PC-9 (cell line): ENCODE results near the gene KRTAP8-1. TPM values are rescaled to one million over a fixed set of nuclear protein-coding genes. Genes with fewer than 3 reads are reported as not detected.
A peak's percentile ranks its signal among the peaks of the same experiment; 100 is the strongest.

Experiments used
- BruUV-seq: library from RNA; stranded (reverse); fragments of 400-500 nt; replicated peaks from 2 replicates; lab custom pipeline; 2021; lab: Mats Ljungman, UMichigan
- CTCF ChIA-PET: fragments of 300-600 bp; sonication (Branson Sonifier 250); formaldehyde crosslinking; loops from one replicate; lab custom pipeline; 2022; ENCODE audit warnings: antibody characterized with exemption; lab: Charles Lee
- POLR2A ChIA-PET: fragments of 300-600 bp; sonication (Branson Sonifier 250); formaldehyde crosslinking; loops from one replicate; lab custom pipeline; 2022; ENCODE audit warnings: antibody characterized with exemption; ENCODE audit not compliant: unreplicated experiment; lab: Charles Lee
- DNase-seq, 2 experiments: peaks; one replicate each; pipeline versions ENCODE4 v3.0.0 to v3.0.0-alpha.2; 2015 to 2022; ENCODE audit warnings: mixed read lengths in 1 of 2
- H2AFZ ChIP-seq: fragments of 200-600 bp; sonication (generic); 2 replicates; pipeline ENCODE4 v1.8.1; 2017; ENCODE audit warnings: antibody characterized with exemption
- H3F3A ChIP-seq: fragments of 200-600 bp; sonication (generic); 2 replicates; pipeline ENCODE4 v1.8.1; 2017; ENCODE audit warnings: antibody characterized with exemption, mild to moderate bottlenecking, low read depth; ENCODE audit not compliant: insufficient read depth
- H3K27ac ChIP-seq: fragments of 200-600 bp; sonication (generic); 2 replicates; pipeline ENCODE4 v1.6.1; 2016; ENCODE audit warnings: mixed run types
- H3K27me3 ChIP-seq: fragments of 200-600 bp; sonication (generic); 2 replicates; pipeline ENCODE4 v1.6.1; 2016; ENCODE audit warnings: low read depth, mixed run types; ENCODE audit not compliant: insufficient read depth
- H3K36me3 ChIP-seq: fragments of 200-600 bp; sonication (generic); 2 replicates; pipeline ENCODE4 v1.6.1; 2016; ENCODE audit warnings: low read depth, mixed run types
- H3K4me1 ChIP-seq: fragments of 200-600 bp; sonication (generic); replicated peaks from 2 replicates; pipeline ENCODE4 v1.6.1; 2016; ENCODE audit warnings: mixed run types; ENCODE audit not compliant: insufficient read depth
- H3K4me2 ChIP-seq: fragments of 200-600 bp; sonication (generic); 2 replicates; pipeline ENCODE4 v1.6.1; 2017; ENCODE audit warnings: mixed run types
- H3K4me3 ChIP-seq: fragments of 200-600 bp; sonication (generic); 2 replicates; pipeline ENCODE4 v1.6.1; 2016; ENCODE audit warnings: mixed run types
- H3K79me2 ChIP-seq: fragments of 200-600 bp; sonication (generic); 2 replicates; pipeline ENCODE4 v1.6.1; 2017; ENCODE audit warnings: low read depth, mixed run types
- H3K9me2 ChIP-seq: fragments of 200-600 bp; sonication (generic); 2 replicates; pipeline ENCODE4 v1.8.1; 2017; ENCODE audit warnings: mild to moderate bottlenecking; ENCODE audit not compliant: insufficient read depth
- H3K9me3 ChIP-seq: fragments of 200-600 bp; sonication (generic); 2 replicates; pipeline ENCODE4 v1.8.1; 2016; ENCODE audit warnings: low read depth; ENCODE audit not compliant: insufficient read depth
- H4K20me1 ChIP-seq: fragments of 200-600 bp; sonication (generic); 2 replicates; pipeline ENCODE4 v1.8.1; 2017; ENCODE audit not compliant: insufficient read depth
- EZH2 ChIP-seq: fragments of 200-600 bp; sonication (generic); IDR thresholded peaks from 2 replicates; pipeline ENCODE4 v1.8.0; 2017; ENCODE audit warnings: antibody characterized with exemption, low read depth
- intact Hi-C: fragments of 100-400 bp; cut with micrococcal nuclease; formaldehyde crosslinking; loops from one replicate; pipeline ENCODE4 v1.10.0; 2022; ENCODE audit not compliant: unreplicated experiment
- total RNA-seq: library from RNA; stranded (reverse); gene quantifications from 2 replicates; pipeline ENCODE4 v1.2.3, GENCODE V29; 2021
- TF ChIP-seq, protein P1 (sequence below): fragments of 200-600 bp; sonication (generic); conservative IDR thresholded peaks from 2 replicates; pipeline ENCODE4 v1.6.1; 2017; ENCODE audit warnings: mixed run types, antibody characterized with exemption, mild to moderate bottlenecking, moderate library complexity

KRTAP8-1 gene
- total RNA-seq, 1 experiment from 2014 or later, result not detected

DNA sequence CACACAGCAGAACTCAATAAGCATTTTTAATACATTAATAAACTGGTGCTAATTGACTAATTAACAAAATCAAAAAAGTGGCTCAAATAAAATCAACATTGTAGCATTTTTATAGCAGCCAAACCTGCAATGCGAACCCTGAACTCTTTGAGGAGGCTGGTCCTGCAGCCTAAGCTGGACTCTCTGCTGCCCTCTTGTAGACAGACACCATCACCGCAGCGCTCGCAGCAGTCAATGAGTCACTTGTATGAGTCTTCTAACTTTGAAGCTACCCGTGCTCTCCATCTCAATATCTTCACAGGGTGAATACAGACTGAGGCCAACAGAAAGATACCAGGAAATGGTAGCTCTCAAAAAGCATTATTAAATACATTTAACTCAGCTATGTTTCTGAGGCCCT lies 26.2 kb upstream of the KRTAP8-1 start:
- TF ChIP-seq, protein P1, sequence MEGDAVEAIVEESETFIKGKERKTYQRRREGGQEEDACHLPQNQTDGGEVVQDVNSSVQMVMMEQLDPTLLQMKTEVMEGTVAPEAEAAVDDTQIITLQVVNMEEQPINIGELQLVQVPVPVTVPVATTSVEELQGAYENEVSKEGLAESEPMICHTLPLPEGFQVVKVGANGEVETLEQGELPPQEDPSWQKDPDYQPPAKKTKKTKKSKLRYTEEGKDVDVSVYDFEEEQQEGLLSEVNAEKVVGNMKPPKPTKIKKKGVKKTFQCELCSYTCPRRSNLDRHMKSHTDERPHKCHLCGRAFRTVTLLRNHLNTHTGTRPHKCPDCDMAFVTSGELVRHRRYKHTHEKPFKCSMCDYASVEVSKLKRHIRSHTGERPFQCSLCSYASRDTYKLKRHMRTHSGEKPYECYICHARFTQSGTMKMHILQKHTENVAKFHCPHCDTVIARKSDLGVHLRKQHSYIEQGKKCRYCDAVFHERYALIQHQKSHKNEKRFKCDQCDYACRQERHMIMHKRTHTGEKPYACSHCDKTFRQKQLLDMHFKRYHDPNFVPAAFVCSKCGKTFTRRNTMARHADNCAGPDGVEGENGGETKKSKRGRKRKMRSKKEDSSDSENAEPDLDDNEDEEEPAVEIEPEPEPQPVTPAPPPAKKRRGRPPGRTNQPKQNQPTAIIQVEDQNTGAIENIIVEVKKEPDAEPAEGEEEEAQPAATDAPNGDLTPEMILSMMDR, result peak; percentile 58
- TF ChIP-seq EZH2, result no peak
- no TSS peak for BruUV-seq

DNA sequence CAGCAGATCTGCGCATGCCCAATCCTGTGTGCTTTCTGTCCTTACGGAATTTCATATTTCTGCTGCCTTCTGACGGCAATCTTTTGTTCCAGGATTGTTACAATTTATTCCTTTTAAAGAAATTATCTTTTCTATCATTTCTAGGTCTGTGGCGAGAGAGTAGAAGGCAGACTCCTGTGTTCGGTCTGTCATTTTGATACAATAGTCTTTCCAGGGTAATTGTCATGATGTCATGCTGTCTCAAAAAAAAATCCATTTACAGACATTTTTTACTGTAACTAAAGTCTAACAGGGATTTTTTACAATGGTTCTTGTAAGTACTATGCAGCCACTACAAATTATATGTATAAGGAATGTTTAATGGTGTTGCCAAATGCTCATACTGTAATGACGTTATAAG lies 25.5 kb upstream of the KRTAP8-1 start:
- TF ChIP-seq, protein P1, result no peak
- TF ChIP-seq EZH2, result no peak
- ChIA-PET POLR2A (no interaction called here), CTCF (no interaction called here)
- Histone ChIP-seq H3K9me3 (no peaks in the 10 kb centered on the region), H3K4me2 (no peak overlapping the region), H3F3A (no peaks in the 10 kb centered on the region), H3K4me1 (no peaks in the 10 kb centered on the region), H3K9me2 (no peaks in the 10 kb centered on the region), H4K20me1 (no peaks in the 10 kb centered on the region), H3K4me3 (no peak overlapping the region), H3K36me3 (no peaks in the 10 kb centered on the region), H3K27ac (no peak overlapping the region), H3K27me3 (peaks cover 6% of the 10 kb centered on the region; the same call in 1 of the 2 replicates), H3K79me2 (no peaks in the 10 kb centered on the region), H2AFZ (no peak overlapping the region)
- intact Hi-C loops, result loop anchor here (5.0 kb wide), 1 partner anchor 249 kb away; no protein-coding TSS in a partner anchor
- no TSS peak for BruUV-seq
- no peak for DNase-seq

More for the DNA sequence above, 26.2 kb upstream of the KRTAP8-1 start:
- Histone ChIP-seq H3K27ac (no peak overlapping the region), H3K79me2 (no peaks in the 10 kb centered on the region), H3K4me1 (no peaks in the 10 kb centered on the region), H3K4me3 (no peak overlapping the region), H4K20me1 (no peaks in the 10 kb centered on the region), H3F3A (no peaks in the 10 kb centered on the region), H3K4me2 (no peak overlapping the region), H3K9me3 (no peaks in the 10 kb centered on the region), H3K9me2 (no peaks in the 10 kb centered on the region), H3K27me3 (peaks cover 6% of the 10 kb centered on the region; the same call in 1 of the 2 replicates), H3K36me3 (no peaks in the 10 kb centered on the region), H2AFZ (no peak overlapping the region)
- POLR2A ChIA-PET, result no interaction called here
- intact Hi-C loops, result loop anchor here (5.0 kb wide), 1 partner anchor 248 kb away; no protein-coding TSS in a partner anchor
- CTCF ChIA-PET, result no interaction called here
- DNase-seq, result peak in 1 of 2 experiments; percentile 38

DNA sequence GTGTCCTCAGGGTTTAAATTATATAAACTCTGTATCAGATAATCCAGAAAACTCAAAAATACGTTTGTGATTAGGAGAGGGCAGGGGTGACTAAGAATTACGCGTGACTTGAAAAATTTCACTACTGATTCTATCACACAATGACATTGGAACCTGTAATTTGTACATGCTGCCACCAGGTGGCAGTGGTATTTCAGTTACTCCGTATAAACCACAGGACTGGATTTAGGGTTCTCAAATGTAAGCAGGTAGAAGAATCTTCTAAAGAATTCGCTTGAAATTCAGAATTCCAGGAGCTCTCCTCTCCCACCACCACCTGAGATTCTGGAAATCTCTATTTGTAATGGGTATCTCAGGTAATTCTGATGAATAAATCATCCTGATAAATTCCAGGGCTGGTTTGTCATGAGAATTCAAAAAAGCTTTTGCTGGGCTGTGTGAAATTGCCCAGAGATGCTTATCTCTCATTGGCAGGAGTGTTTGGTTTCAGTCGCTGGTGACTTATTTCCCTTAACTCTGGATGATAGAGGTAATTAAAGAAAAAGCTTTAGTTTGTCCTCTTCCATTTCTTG lies 18.2 kb upstream of the KRTAP8-1 start:
- no peak for TF ChIP-seq EZH2
- TF ChIP-seq, protein P1, result peak; percentile 66
- Histone ChIP-seq H4K20me1 (no peaks in the 10 kb centered on the region), H3K36me3 (no peaks in the 10 kb centered on the region), H3K4me1 (no peaks in the 10 kb centered on the region), H3K9me3 (no peaks in the 10 kb centered on the region), H2AFZ (no peak overlapping the region), H3K4me2 (no peak overlapping the region), H3K9me2 (no peaks in the 10 kb centered on the region), H3F3A (no peaks in the 10 kb centered on the region), H3K4me3 (no peak overlapping the region), H3K79me2 (no peaks in the 10 kb centered on the region), H3K27ac (no peak overlapping the region), H3K27me3 (no peaks in the 10 kb centered on the region)
- no peak for DNase-seq
- no TSS peak for BruUV-seq
- ChIA-PET POLR2A (no interaction called here), CTCF (no interaction called here)
- intact Hi-C loops, result no loop called here
